ENCODE measurements around the gene ZNHIT3. TPM values are rescaled to one million over a fixed set of nuclear protein-coding genes. Genes with fewer than 3 reads are reported as not detected.
A peak's percentile ranks its signal among the peaks of the same experiment; 100 is the strongest.
"Not testable (repeated sequence)": the region's sequence is repeated elsewhere in the genome, so short reads cannot be mapped to it uniquely, and the experiment has no call there.

Gene ZNHIT3
- total RNA-seq (26.7 and 29.1 TPM in 2 replicates), polyA plus RNA-seq (44.5 and 51.0 TPM in 2 replicates), polyA minus RNA-seq (ENCODE audit: low replicate concordance) (4.3 and 16.9 TPM in 2 replicates)
- polyA plus RNA-seq (2012) = 32.0 and 39.2 TPM in 2 replicates

- H3K36me3 ChIP-seq (ENCODE audit: control insufficient read depth, insufficient read depth, low read length) = no peaks in the 10 kb centered on the region
- peak within 1 kb of the TSS; percentile 68 for H3K9ac ChIP-seq (ENCODE audit: insufficient read depth, low read length)
- H3K9me3 ChIP-seq (ENCODE audit: control insufficient read depth, insufficient read depth, low read depth, low read length) = no peaks in the 10 kb centered on the region
- H3K79me2 ChIP-seq (ENCODE audit: control insufficient read depth, insufficient read depth, low read length) = peaks cover 8% of the 10 kb centered on the region
- H3K4me3 ChIP-seq (replicated peaks in 1 of 4; ENCODE audit: control extremely low read depth in 1 of 4, insufficient read depth in 1 of 4, low read depth in 3 of 4, low read length in 4 of 4) = peak within 1 kb of the TSS; percentile 79 to 96 (median 88)
- peaks cover 3% of the 10 kb centered on the region for H3K27me3 ChIP-seq (ENCODE audit: control insufficient read depth, insufficient read depth, low read length)
- no peaks in the 10 kb centered on the region for H4K20me1 ChIP-seq (ENCODE audit: control insufficient read depth, extremely low read depth, insufficient read depth, low read length)
- H2AFZ ChIP-seq (ENCODE audit: low read length) = peak within 1 kb of the TSS; percentile 97
- no peak for TF ChIP-seq CTCF (conservative IDR thresholded peaks at IDR 0.05 in 1 of 2, IDR thresholded peaks at IDR 0.05 in 1 of 2; ENCODE audit: low read depth in 1 of 2, low read length in 2 of 2)
- TF ChIP-seq EZH2 (IDR thresholded peaks at IDR 0.05; ENCODE audit: low read length, missing control alignments) = no peak
- peaks cover 4% of the 10 kb centered on the region for H3K4me1 ChIP-seq (ENCODE audit: control insufficient read depth, extremely low read depth, insufficient read depth, low read length)
- peak within 1 kb of the TSS; percentile 99 for H3K4me2 ChIP-seq (ENCODE audit: extremely low read depth, insufficient read depth, low read length)
- peak; percentile 94 to 95 for DNase-seq (ENCODE audit: low read depth in 2 of 2)
- peak within 1 kb of the TSS; percentile 23 for H3K27ac ChIP-seq (ENCODE audit: insufficient read depth, low read length)
These were observed at the start of gene ZNHIT3 for GRCh38 chr17:36486204-36487194. Gene ZNHIT3 (plus strand): TSS chr17:36486681. CDS start chr17:36486700, 19 bp downstream.

GRCh38 chr17:36441792-36442191 is 44.7 kb upstream of the ZNHIT3 start:
- H3K4me3 ChIP-seq (replicated peaks in 1 of 4; ENCODE audit: control extremely low read depth in 1 of 4, insufficient read depth in 1 of 4, low read depth in 3 of 4, low read length in 4 of 4); H3K4me1 ChIP-seq (ENCODE audit: control insufficient read depth, extremely low read depth, insufficient read depth, low read length); H3K4me2 ChIP-seq (ENCODE audit: extremely low read depth, insufficient read depth, low read length); H3K79me2 ChIP-seq (ENCODE audit: control insufficient read depth, insufficient read depth, low read length); DNase-seq (ENCODE audit: low read depth in 2 of 2); H3K27me3 ChIP-seq (ENCODE audit: control insufficient read depth, insufficient read depth, low read length); H3K27ac ChIP-seq (ENCODE audit: insufficient read depth, low read length); H4K20me1 ChIP-seq (ENCODE audit: control insufficient read depth, extremely low read depth, insufficient read depth, low read length); H2AFZ ChIP-seq (ENCODE audit: low read length); H3K9ac ChIP-seq (ENCODE audit: insufficient read depth, low read length); H3K9me3 ChIP-seq (ENCODE audit: control insufficient read depth, insufficient read depth, low read depth, low read length); H3K36me3 ChIP-seq (ENCODE audit: control insufficient read depth, insufficient read depth, low read length): not testable (repeated sequence)

GRCh38 chr17:36443777-36444176 is 42.7 kb upstream of the ZNHIT3 start:
- TF ChIP-seq CTCF (conservative IDR thresholded peaks at IDR 0.05 in 1 of 2, IDR thresholded peaks at IDR 0.05 in 1 of 2; ENCODE audit: low read depth in 1 of 2, low read length in 2 of 2) (no peak), EZH2 (IDR thresholded peaks at IDR 0.05; ENCODE audit: low read length, missing control alignments) (no peak)
- Histone ChIP-seq H3K36me3 (ENCODE audit: control insufficient read depth, insufficient read depth, low read length) (no peaks in the 10 kb centered on the region), H3K4me3 (replicated peaks in 1 of 4; ENCODE audit: control extremely low read depth in 1 of 4, insufficient read depth in 1 of 4, low read depth in 3 of 4, low read length in 4 of 4) (no peak overlapping the region), H3K27me3 (ENCODE audit: control insufficient read depth, insufficient read depth, low read length) (no peaks in the 10 kb centered on the region), H3K79me2 (ENCODE audit: control insufficient read depth, insufficient read depth, low read length) (no peaks in the 10 kb centered on the region), H3K4me1 (ENCODE audit: control insufficient read depth, extremely low read depth, insufficient read depth, low read length) (no peaks in the 10 kb centered on the region), H3K9me3 (ENCODE audit: control insufficient read depth, insufficient read depth, low read depth, low read length) (no peaks in the 10 kb centered on the region), H3K9ac (ENCODE audit: insufficient read depth, low read length) (no peak overlapping the region), H2AFZ (ENCODE audit: low read length) (no peak overlapping the region), H3K4me2 (ENCODE audit: extremely low read depth, insufficient read depth, low read length) (no peak overlapping the region), H3K27ac (ENCODE audit: insufficient read depth, low read length) (no peak overlapping the region), H4K20me1 (ENCODE audit: control insufficient read depth, extremely low read depth, insufficient read depth, low read length) (no peaks in the 10 kb centered on the region)
- DNase-seq (ENCODE audit: low read depth in 2 of 2) = no peak

GRCh38 chr17:36449997-36450396 is 36.5 kb upstream of the ZNHIT3 start:
- H4K20me1 ChIP-seq (ENCODE audit: control insufficient read depth, extremely low read depth, insufficient read depth, low read length); H2AFZ ChIP-seq (ENCODE audit: low read length); H3K4me1 ChIP-seq (ENCODE audit: control insufficient read depth, extremely low read depth, insufficient read depth, low read length); H3K27ac ChIP-seq (ENCODE audit: insufficient read depth, low read length); H3K4me3 ChIP-seq (replicated peaks in 1 of 4; ENCODE audit: control extremely low read depth in 1 of 4, insufficient read depth in 1 of 4, low read depth in 3 of 4, low read length in 4 of 4); DNase-seq (ENCODE audit: low read depth in 2 of 2); H3K4me2 ChIP-seq (ENCODE audit: extremely low read depth, insufficient read depth, low read length); H3K79me2 ChIP-seq (ENCODE audit: control insufficient read depth, insufficient read depth, low read length); H3K27me3 ChIP-seq (ENCODE audit: control insufficient read depth, insufficient read depth, low read length); H3K36me3 ChIP-seq (ENCODE audit: control insufficient read depth, insufficient read depth, low read length); H3K9ac ChIP-seq (ENCODE audit: insufficient read depth, low read length); H3K9me3 ChIP-seq (ENCODE audit: control insufficient read depth, insufficient read depth, low read depth, low read length): not testable (repeated sequence)

GRCh38 chr17:36452888-36453287 is 33.6 kb upstream of the ZNHIT3 start:
- not testable (repeated sequence) for H3K27me3 ChIP-seq (ENCODE audit: control insufficient read depth, insufficient read depth, low read length); H3K4me1 ChIP-seq (ENCODE audit: control insufficient read depth, extremely low read depth, insufficient read depth, low read length); H2AFZ ChIP-seq (ENCODE audit: low read length); H3K4me2 ChIP-seq (ENCODE audit: extremely low read depth, insufficient read depth, low read length); H3K4me3 ChIP-seq (replicated peaks in 1 of 4; ENCODE audit: control extremely low read depth in 1 of 4, insufficient read depth in 1 of 4, low read depth in 3 of 4, low read length in 4 of 4); H3K27ac ChIP-seq (ENCODE audit: insufficient read depth, low read length); DNase-seq (ENCODE audit: low read depth in 2 of 2); H4K20me1 ChIP-seq (ENCODE audit: control insufficient read depth, extremely low read depth, insufficient read depth, low read length); H3K9me3 ChIP-seq (ENCODE audit: control insufficient read depth, insufficient read depth, low read depth, low read length); H3K9ac ChIP-seq (ENCODE audit: insufficient read depth, low read length); H3K36me3 ChIP-seq (ENCODE audit: control insufficient read depth, insufficient read depth, low read length); H3K79me2 ChIP-seq (ENCODE audit: control insufficient read depth, insufficient read depth, low read length)

Data from fibroblast of lung (primary cell).